Mucosa of rectum (tissue), 2 donors: ENCODE data around the gene DYSF.

ENCODE experiments used
- H3K27ac ChIP-seq, 2 donors: one replicate each; pipeline ENCODE4 v1.7.0; 2013; ENCODE audit warnings: inconsistent platforms in 2 of 2, low read depth in 2 of 2, low read length in 2 of 2
- H3K27me3 ChIP-seq, 2 donors: one replicate each; pipeline ENCODE4 v1.7.0; 2013; ENCODE audit warnings: low read length in 2 of 2; ENCODE audit not compliant: control insufficient read depth in 2 of 2, insufficient read depth in 2 of 2
- H3K36me3 ChIP-seq, 2 donors: one replicate each; pipeline ENCODE4 v1.7.0; 2013; ENCODE audit warnings: low read length in 2 of 2; ENCODE audit not compliant: control insufficient read depth in 2 of 2, insufficient read depth in 2 of 2
- H3K4me1 ChIP-seq, 2 donors: one replicate each; pipeline ENCODE4 v1.7.0; 2013; ENCODE audit warnings: low read length in 2 of 2, mild to moderate bottlenecking in 1 of 2; ENCODE audit not compliant: control insufficient read depth in 2 of 2, insufficient read depth in 2 of 2
- H3K4me3 ChIP-seq, 2 donors: one replicate each; pipeline ENCODE4 v1.7.0; 2013; ENCODE audit warnings: low read length in 2 of 2
- H3K9ac ChIP-seq, 2 donors: one replicate each; pipeline ENCODE4 v1.7.0; 2013; ENCODE audit warnings: low read length in 2 of 2, low read depth in 1 of 2, mild to moderate bottlenecking in 1 of 2
- H3K9me3 ChIP-seq, 2 donors: one replicate each; pipeline ENCODE4 v1.7.0; 2013; ENCODE audit warnings: low read length in 2 of 2; ENCODE audit not compliant: control insufficient read depth in 2 of 2
- donor health status: healthy.
- donor health status: Normal muscosa, but diverticular disease.

The DYSF gene

GRCh38 chr2:71595569-71595968 lies 142.2 kb downstream of the DYSF start:
- H3K9ac ChIP-seq, result no peak overlapping the region
- H3K27me3 ChIP-seq, result no peaks in the 10 kb centered on the region
- peaks cover 3 to 4% of the 10 kb centered on the region in 2 donors for H3K4me1 ChIP-seq
- H3K27ac ChIP-seq, result no peak overlapping the region
- no peaks in the 10 kb centered on the region for H3K36me3 ChIP-seq
- H3K4me3 ChIP-seq, result no peak overlapping the region
- no peaks in the 10 kb centered on the region for H3K9me3 ChIP-seq

GRCh38 chr2:71596011-71596410 lies 142.7 kb downstream of the DYSF start:
- no peak overlapping the region for H3K4me3 ChIP-seq
- H3K27me3 ChIP-seq, result no peaks in the 10 kb centered on the region
- H3K27ac ChIP-seq, result no peak overlapping the region
- H3K36me3 ChIP-seq, result no peaks in the 10 kb centered on the region
- H3K4me1 ChIP-seq, result peaks cover 3 to 4% of the 10 kb centered on the region in 2 donors
- no peak overlapping the region for H3K9ac ChIP-seq
- H3K9me3 ChIP-seq, result no peaks in the 10 kb centered on the region

- Histone ChIP-seq H3K4me1 (no peaks in the 10 kb centered on the region), H3K9ac (no peak overlapping the region), H3K27ac (no peak overlapping the region), H3K36me3 (no peaks in the 10 kb centered on the region), H3K9me3 (no peaks in the 10 kb centered on the region), H3K4me3 (no peak overlapping the region), H3K27me3 (no peaks in the 10 kb centered on the region)
These were observed 144.4 kb downstream of the DYSF start for GRCh38 chr2:71597756-71598155.

GRCh38 chr2:71598526-71598925 lies 145.2 kb downstream of the DYSF start:
- Histone ChIP-seq H3K9me3 (no peaks in the 10 kb centered on the region), H3K27ac (no peak overlapping the region), H3K4me3 (no peak overlapping the region), H3K4me1 (no peaks in the 10 kb centered on the region), H3K36me3 (no peaks in the 10 kb centered on the region), H3K9ac (no peak overlapping the region), H3K27me3 (no peaks in the 10 kb centered on the region)

GRCh38 chr2:71599038-71599437 lies 145.7 kb downstream of the DYSF start:
- no peak overlapping the region for H3K9ac ChIP-seq
- no peak overlapping the region for H3K4me3 ChIP-seq
- no peaks in the 10 kb centered on the region for H3K4me1 ChIP-seq
- H3K36me3 ChIP-seq, result no peaks in the 10 kb centered on the region
- no peaks in the 10 kb centered on the region for H3K27me3 ChIP-seq
- H3K9me3 ChIP-seq, result no peaks in the 10 kb centered on the region
- H3K27ac ChIP-seq, result no peak overlapping the region

GRCh38 chr2:71599646-71600236 lies 146.4 kb downstream of the DYSF start:
- no peaks in the 10 kb centered on the region for H3K9me3 ChIP-seq
- no peak overlapping the region for H3K9ac ChIP-seq
- peaks cover 0 to under 1% of the 10 kb centered on the region in 2 donors for H3K27me3 ChIP-seq
- no peaks in the 10 kb centered on the region for H3K36me3 ChIP-seq
- H3K27ac ChIP-seq, result no peak overlapping the region
- H3K4me1 ChIP-seq, result peaks cover 0 to 1% of the 10 kb centered on the region in 2 donors
- no peak overlapping the region for H3K4me3 ChIP-seq

GRCh38 chr2:71600555-71600954 lies 147.2 kb downstream of the DYSF start:
- H3K27ac ChIP-seq, result no peak overlapping the region
- no peak overlapping the region for H3K4me3 ChIP-seq
- H3K9me3 ChIP-seq, result no peaks in the 10 kb centered on the region
- no peaks in the 10 kb centered on the region for H3K36me3 ChIP-seq
- peaks cover 0 to 2% of the 10 kb centered on the region in 2 donors for H3K4me1 ChIP-seq
- no peak overlapping the region for H3K9ac ChIP-seq
- peaks cover 0 to 3% of the 10 kb centered on the region in 2 donors for H3K27me3 ChIP-seq

GRCh38 chr2:71601136-71602114 lies 148.1 kb downstream of the DYSF start:
- H3K27ac ChIP-seq, result no peak overlapping the region
- no peaks in the 10 kb centered on the region for H3K36me3 ChIP-seq
- no peak overlapping the region for H3K9ac ChIP-seq
- no peak overlapping the region for H3K4me3 ChIP-seq
- peaks cover 0 to 3% of the 10 kb centered on the region in 2 donors for H3K27me3 ChIP-seq
- peaks cover 0 to 2% of the 10 kb centered on the region in 2 donors for H3K4me1 ChIP-seq
- no peaks in the 10 kb centered on the region for H3K9me3 ChIP-seq

GRCh38 chr2:71602115-71602495 lies 148.7 kb downstream of the DYSF start:
- Histone ChIP-seq H3K27me3 (peaks cover 0 to 3% of the 10 kb centered on the region in 2 donors), H3K4me3 (no peak overlapping the region), H3K4me1 (peaks cover 0 to 2% of the 10 kb centered on the region in 2 donors), H3K9me3 (no peaks in the 10 kb centered on the region), H3K27ac (no peak overlapping the region), H3K9ac (no peak overlapping the region), H3K36me3 (no peaks in the 10 kb centered on the region)

- Histone ChIP-seq H3K4me1 (peaks cover 0 to 2% of the 10 kb centered on the region in 2 donors), H3K9ac (no peak overlapping the region), H3K27ac (no peak overlapping the region), H3K36me3 (no peaks in the 10 kb centered on the region), H3K9me3 (no peaks in the 10 kb centered on the region), H3K4me3 (no peak overlapping the region), H3K27me3 (peaks cover 0 to 3% of the 10 kb centered on the region in 2 donors)
These were observed 149.2 kb downstream of the DYSF start for GRCh38 chr2:71602581-71602980.
